Measurements from ENCODE around the gene RIN3.

- no peak for TF ChIP-seq CTCF (IDR thresholded peaks at IDR 0.05)
- TF ChIP-seq EP300 (IDR thresholded peaks at IDR 0.05), result no peak
Observed at GRCh38 chr14:92517761-92518160, 4.2 kb downstream of the RIN3 start.

Data from suprapubic skin (tissue), 3 donors.